Astrocyte (in vitro differentiated cells and primary cell): Measurements from ENCODE around the gene DCAF5. TPM values are rescaled to one million over a fixed set of nuclear protein-coding genes. Genes with fewer than 3 reads are reported as not detected.

Experiments
- DNase-seq: peaks from one replicate; pipeline ENCODE4 v3.0.0-alpha.2; 2010; ENCODE audit warnings: low read depth
- FAIRE-seq: peaks from 2 replicates; lab custom pipeline; 2011; peaks lifted over from hg19 to GRCh38; lab: Jason Lieb, UNC
- H2AFZ ChIP-seq: 2 replicates; pipeline ENCODE4 v1.6.0; 2012; ENCODE audit warnings: low read depth, low read length, inconsistent platforms
- H3K27ac ChIP-seq: 2 replicates; pipeline ENCODE4 v1.5.1; 2011; ENCODE audit warnings: low read depth, low read length, inconsistent platforms
- H3K27me3 ChIP-seq: 2 replicates; pipeline ENCODE4 v1.6.0; 2011; ENCODE audit warnings: low read length, inconsistent platforms; ENCODE audit not compliant: insufficient read depth
- H3K36me3 ChIP-seq: 2 replicates; pipeline ENCODE4 v1.5.1; 2011; ENCODE audit warnings: low read length, inconsistent platforms; ENCODE audit not compliant: insufficient read depth
- H3K4me1 ChIP-seq: 2 replicates; pipeline ENCODE4 v1.5.1; 2011; ENCODE audit warnings: low read length, inconsistent platforms; ENCODE audit not compliant: insufficient read depth
- H3K4me2 ChIP-seq: 2 replicates; pipeline ENCODE4 v1.6.0; 2012; ENCODE audit warnings: low read length, inconsistent platforms
- H3K4me3 ChIP-seq: 2 replicates; pipeline ENCODE4 v1.5.1; 2011; ENCODE audit warnings: low read depth, mild to moderate bottlenecking, low read length, inconsistent platforms; ENCODE audit not compliant: insufficient read depth
- H3K79me2 ChIP-seq: 2 replicates; pipeline ENCODE4 v1.6.0; 2012; ENCODE audit warnings: mild to moderate bottlenecking, low read length, inconsistent platforms; ENCODE audit not compliant: insufficient read depth
- H3K9ac ChIP-seq: 2 replicates; pipeline ENCODE4 v1.6.0; 2012; ENCODE audit warnings: mild to moderate bottlenecking, low read length, inconsistent platforms
- H3K9me3 ChIP-seq: 2 replicates; pipeline ENCODE4 v1.5.1; 2012; ENCODE audit warnings: low read depth, mild to moderate bottlenecking, low read length, inconsistent platforms; ENCODE audit not compliant: insufficient read depth
- H4K20me1 ChIP-seq: 2 replicates; pipeline ENCODE4 v1.6.0; 2012; ENCODE audit warnings: low read length, inconsistent platforms; ENCODE audit not compliant: insufficient read depth
- H3K27ac Mint-ChIP-seq: one replicate; pipeline ENCODE4 v1.8.0; 2021; ENCODE audit warnings: mild to moderate bottlenecking, mixed read lengths; ENCODE audit not compliant: unreplicated experiment
- H3K27me3 Mint-ChIP-seq: one replicate; pipeline ENCODE4 v1.8.0; 2021; ENCODE audit warnings: low read depth, mixed read lengths; ENCODE audit not compliant: unreplicated experiment
- H3K36me3 Mint-ChIP-seq: one replicate; pipeline ENCODE4 v1.8.0; 2021; ENCODE audit warnings: low read depth, mixed read lengths; ENCODE audit not compliant: unreplicated experiment
- H3K4me1 Mint-ChIP-seq: one replicate; pipeline ENCODE4 v1.8.0; 2021; ENCODE audit warnings: low read depth, mixed read lengths; ENCODE audit not compliant: unreplicated experiment
- H3K4me3 Mint-ChIP-seq: one replicate; pipeline ENCODE4 v1.8.0; 2021; ENCODE audit warnings: mild to moderate bottlenecking, moderate library complexity, mixed read lengths; ENCODE audit not compliant: unreplicated experiment
- H3K9me3 Mint-ChIP-seq: one replicate; pipeline ENCODE4 v1.8.0; 2021; ENCODE audit warnings: mild to moderate bottlenecking, mixed read lengths; ENCODE audit not compliant: unreplicated experiment
- EZH2 ChIP-seq: IDR thresholded peaks from 2 replicates; pipeline ENCODE4 v1.6.1; 2012; ENCODE audit warnings: mild to moderate bottlenecking, low read length, inconsistent platforms; ENCODE audit not compliant: insufficient read depth
- total RNA-seq: library from RNA; stranded (reverse); gene quantifications from 2 replicates; pipeline ENCODE4 v1.2.1, GENCODE V29; 2021
- TF ChIP-seq, protein P1 (sequence below): IDR thresholded peaks from 2 replicates; pipeline ENCODE4 v1.5.1; 2011; ENCODE audit warnings: low read depth, mild to moderate bottlenecking, inconsistent platforms, low read length, moderate library complexity; ENCODE audit not compliant: insufficient read depth

The DCAF5 gene
- total RNA-seq, 1 donor from 2014 or later: 54.6 TPM

DNA sequence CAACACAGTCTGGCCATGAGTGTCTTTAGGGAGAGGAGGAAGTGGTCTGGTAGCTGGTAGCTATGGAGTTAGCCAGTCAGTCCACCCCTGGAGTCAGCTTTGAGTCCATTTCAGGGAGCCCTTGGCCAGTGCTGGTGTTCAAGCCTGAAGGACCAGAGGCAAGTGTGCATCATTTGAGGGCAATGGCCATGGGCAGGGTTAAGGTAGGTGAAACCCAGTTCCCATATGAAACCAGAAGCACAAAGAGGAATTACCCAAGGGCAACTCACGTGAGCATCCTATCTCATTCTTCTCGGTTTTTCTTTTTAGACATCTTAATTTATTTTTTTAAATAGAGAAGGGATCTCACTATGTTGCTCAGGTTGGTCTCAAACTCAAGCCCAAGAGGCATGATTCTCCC is 112.6 kb downstream of the DCAF5 start:
- Histone ChIP-seq H3K27ac (no peak overlapping the region), H3K9ac (no peak overlapping the region), H3K4me1 (peaks cover 69% of the 10 kb centered on the region), H2AFZ (no peak overlapping the region), H3K36me3 (no peaks in the 10 kb centered on the region), H4K20me1 (no peaks in the 10 kb centered on the region), H3K79me2 (no peaks in the 10 kb centered on the region), H3K4me3 (no peak overlapping the region), H3K27me3 (no peaks in the 10 kb centered on the region), H3K9me3 (no peaks in the 10 kb centered on the region), H3K4me2 (no peak overlapping the region)
- Mint-ChIP-seq H3K36me3 (peaks cover 5% of the 10 kb centered on the region), H3K27ac (peak overlapping the region; percentile 26), H3K9me3 (no peaks in the 10 kb centered on the region), H3K27me3 (no peaks in the 10 kb centered on the region), H3K4me1 (peaks cover 66% of the 10 kb centered on the region), H3K4me3 (no peak overlapping the region)
- DNase-seq: no peak
- no peak for FAIRE-seq
- TF ChIP-seq, protein P1, sequence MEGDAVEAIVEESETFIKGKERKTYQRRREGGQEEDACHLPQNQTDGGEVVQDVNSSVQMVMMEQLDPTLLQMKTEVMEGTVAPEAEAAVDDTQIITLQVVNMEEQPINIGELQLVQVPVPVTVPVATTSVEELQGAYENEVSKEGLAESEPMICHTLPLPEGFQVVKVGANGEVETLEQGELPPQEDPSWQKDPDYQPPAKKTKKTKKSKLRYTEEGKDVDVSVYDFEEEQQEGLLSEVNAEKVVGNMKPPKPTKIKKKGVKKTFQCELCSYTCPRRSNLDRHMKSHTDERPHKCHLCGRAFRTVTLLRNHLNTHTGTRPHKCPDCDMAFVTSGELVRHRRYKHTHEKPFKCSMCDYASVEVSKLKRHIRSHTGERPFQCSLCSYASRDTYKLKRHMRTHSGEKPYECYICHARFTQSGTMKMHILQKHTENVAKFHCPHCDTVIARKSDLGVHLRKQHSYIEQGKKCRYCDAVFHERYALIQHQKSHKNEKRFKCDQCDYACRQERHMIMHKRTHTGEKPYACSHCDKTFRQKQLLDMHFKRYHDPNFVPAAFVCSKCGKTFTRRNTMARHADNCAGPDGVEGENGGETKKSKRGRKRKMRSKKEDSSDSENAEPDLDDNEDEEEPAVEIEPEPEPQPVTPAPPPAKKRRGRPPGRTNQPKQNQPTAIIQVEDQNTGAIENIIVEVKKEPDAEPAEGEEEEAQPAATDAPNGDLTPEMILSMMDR: no peak
- no peak for TF ChIP-seq EZH2

DNA sequence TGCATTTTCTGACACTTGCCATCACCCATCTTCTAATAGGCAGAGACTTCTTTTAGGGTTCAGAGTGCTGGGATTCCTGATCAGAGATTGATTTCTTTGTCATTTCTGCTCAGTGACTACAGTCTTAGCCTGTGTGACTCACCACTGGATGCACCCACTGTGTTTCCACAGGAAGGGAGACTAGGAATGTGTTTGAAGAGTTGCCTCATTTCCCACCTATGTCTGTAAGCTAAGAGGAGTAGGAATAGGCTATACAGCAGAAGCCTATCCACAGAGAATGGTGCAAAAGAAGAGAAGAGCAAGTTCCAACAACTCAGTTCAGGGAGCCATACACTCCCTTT is 113.7 kb downstream of the DCAF5 start:
- Mint-ChIP-seq H3K4me3 (no peak overlapping the region), H3K27ac (peak overlapping the region; percentile 95), H3K9me3 (no peaks in the 10 kb centered on the region), H3K36me3 (no peaks in the 10 kb centered on the region), H3K4me1 (peaks cover 63% of the 10 kb centered on the region), H3K27me3 (no peaks in the 10 kb centered on the region)
- Histone ChIP-seq H3K79me2 (no peaks in the 10 kb centered on the region), H3K27ac (peak overlapping the region; percentile 96), H2AFZ (no peak overlapping the region), H3K27me3 (no peaks in the 10 kb centered on the region), H4K20me1 (no peaks in the 10 kb centered on the region), H3K4me1 (peaks cover 64% of the 10 kb centered on the region), H3K4me3 (no peak overlapping the region), H3K9me3 (no peaks in the 10 kb centered on the region), H3K36me3 (no peaks in the 10 kb centered on the region), H3K9ac (peak overlapping the region; percentile 76), H3K4me2 (peak overlapping the region; percentile 67)
- FAIRE-seq (peak; percentile 71), DNase-seq (peak; percentile 88)
- TF ChIP-seq EZH2: no peak
- TF ChIP-seq, protein P1: no peak

DNA sequence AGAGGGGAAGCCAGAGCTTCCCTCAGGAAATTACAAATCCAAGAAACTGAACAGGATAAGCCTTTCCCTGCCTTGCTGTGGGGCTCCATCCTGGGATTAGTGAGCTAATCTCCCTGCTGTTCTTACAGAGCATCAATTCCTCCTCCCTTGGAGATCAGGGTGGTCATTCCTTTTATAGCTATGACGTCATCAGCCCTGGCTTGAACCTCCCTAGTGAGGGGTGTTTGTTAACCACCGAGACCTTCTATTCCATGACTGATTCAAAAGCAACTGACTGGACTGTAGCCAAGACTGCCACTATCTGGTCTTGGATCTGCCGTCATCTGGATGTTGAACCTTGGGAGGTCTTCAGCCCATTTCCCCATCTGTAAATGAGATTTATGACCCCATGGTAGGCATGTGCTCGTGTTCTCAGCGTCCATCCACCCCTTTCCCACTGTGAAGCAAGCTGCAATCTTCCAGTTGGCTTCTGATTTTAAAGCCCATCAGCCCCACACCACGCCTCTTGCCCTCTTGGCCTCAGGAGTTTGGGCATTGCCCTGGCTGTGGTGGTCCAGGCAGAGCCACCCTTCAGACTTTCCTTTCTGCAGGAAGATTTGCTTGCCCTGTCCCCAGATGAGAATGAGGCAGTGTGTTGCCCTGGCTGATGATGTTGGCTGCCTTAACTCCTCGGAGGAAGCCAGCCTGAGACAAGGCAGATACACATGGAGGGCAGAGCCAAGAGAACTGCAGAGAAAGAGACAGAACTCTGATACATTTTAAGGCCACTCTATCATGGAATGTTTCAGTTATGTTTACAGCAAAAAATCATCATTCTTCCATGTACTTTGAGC is 114.2 kb downstream of the DCAF5 start:
- peak overlapping the region; percentile 96 for H3K27ac ChIP-seq
- H3K9me3 ChIP-seq: no peaks in the 10 kb centered on the region
- Mint-ChIP-seq H3K9me3 (no peaks in the 10 kb centered on the region), H3K27me3 (no peaks in the 10 kb centered on the region), H3K4me3 (no peak overlapping the region), H3K4me1 (peaks cover 58% of the 10 kb centered on the region), H3K27ac (peak overlapping the region; percentile 95), H3K36me3 (no peaks in the 10 kb centered on the region)
- DNase-seq (peak; percentile 89), FAIRE-seq (peak; percentile 39)
- no peak overlapping the region for H2AFZ ChIP-seq
- no peak overlapping the region for H3K4me3 ChIP-seq
- TF ChIP-seq EZH2: no peak
- TF ChIP-seq, protein P1: no peak
- peak overlapping the region; percentile 67 for H3K4me2 ChIP-seq
- no peaks in the 10 kb centered on the region for H3K79me2 ChIP-seq
- peak overlapping the region; percentile 76 for H3K9ac ChIP-seq
- no peaks in the 10 kb centered on the region for H3K27me3 ChIP-seq
- no peaks in the 10 kb centered on the region for H3K36me3 ChIP-seq
- H3K4me1 ChIP-seq: peaks cover 58% of the 10 kb centered on the region
- H4K20me1 ChIP-seq: no peaks in the 10 kb centered on the region
